HFFc6 (cell line): ENCODE results near the gene P2RY13. TPM values are rescaled to one million over a fixed set of nuclear protein-coding genes. Genes with fewer than 3 reads are reported as not detected.

ENCODE experiments used
- DNase-seq: peaks from one replicate; pipeline ENCODE4 v3.0.0-alpha.2; 2018
- H3K27ac Mint-ChIP-seq: 2 replicates; pipeline ENCODE4 v1.8.0; 2020; ENCODE audit warnings: mild to moderate bottlenecking, mixed read lengths
- H3K27me3 Mint-ChIP-seq: 2 replicates; pipeline ENCODE4 v1.8.0; 2021; ENCODE audit warnings: mild to moderate bottlenecking, moderate library complexity, mixed read lengths; ENCODE audit not compliant: insufficient read depth
- H3K36me3 Mint-ChIP-seq: 2 replicates; pipeline ENCODE4 v1.8.0; 2021; ENCODE audit warnings: low read depth, mixed read lengths
- H3K4me1 Mint-ChIP-seq: 2 replicates; pipeline ENCODE4 v1.8.0; 2020; ENCODE audit warnings: low read depth, mixed read lengths
- H3K4me3 Mint-ChIP-seq: 2 replicates; pipeline ENCODE4 v1.8.0; 2020; ENCODE audit warnings: mild to moderate bottlenecking, moderate library complexity, mixed read lengths
- H3K9me3 Mint-ChIP-seq: 2 replicates; pipeline ENCODE4 v1.8.0; 2020; ENCODE audit warnings: mild to moderate bottlenecking, mixed read lengths
- total RNA-seq, 6 experiments: library from RNA; stranded (reverse); fragmentation: NEBNext Ultra II Directional; extraction: Animal tissue kit (Norgen Biotek cat#: 25700); gene quantifications; 2 replicates in 1 of 6; 3 replicates in 5 of 6; pipeline ENCODE4 v1.2.3, GENCODE V29; 2021
- TF ChIP-seq, protein P1 (sequence below): fragments of 200-600 bp; sonication (generic); IDR thresholded peaks from 2 replicates; pipeline ENCODE4 v1.5.0; 2021; ENCODE audit warnings: antibody characterized with exemption, mild to moderate bottlenecking

Gene P2RY13
- total RNA-seq, 6 experiments from 2014 or later: not detected

DNA sequence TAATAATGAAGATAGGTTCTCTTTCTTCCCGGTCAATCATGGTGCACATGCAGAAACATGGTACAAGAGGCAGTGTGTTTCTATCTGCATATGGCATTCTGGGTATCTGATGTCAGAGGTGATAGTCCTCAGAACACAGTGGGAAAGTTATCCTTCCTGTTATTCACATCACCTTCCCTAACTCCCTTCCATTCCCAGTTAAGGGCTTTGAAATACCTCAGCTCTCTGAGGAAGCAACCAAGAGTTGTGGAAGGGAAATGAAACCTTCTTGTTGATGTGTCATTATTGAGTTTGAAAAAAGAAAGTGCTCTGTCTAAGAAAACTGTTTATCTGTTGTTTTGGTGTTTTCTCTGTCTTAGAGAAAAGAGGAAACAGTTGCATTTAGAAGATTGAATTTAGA lies 21.9 kb upstream of the P2RY13 start:
- Mint-ChIP-seq H3K4me1 (peaks cover 4% of the 10 kb centered on the region), H3K27me3 (peaks cover 3% of the 10 kb centered on the region; the same call in 1 of the 2 replicates), H3K4me3 (no peak overlapping the region), H3K36me3 (no peaks in the 10 kb centered on the region), H3K9me3 (no peaks in the 10 kb centered on the region), H3K27ac (no peak overlapping the region)
- TF ChIP-seq, protein P1, sequence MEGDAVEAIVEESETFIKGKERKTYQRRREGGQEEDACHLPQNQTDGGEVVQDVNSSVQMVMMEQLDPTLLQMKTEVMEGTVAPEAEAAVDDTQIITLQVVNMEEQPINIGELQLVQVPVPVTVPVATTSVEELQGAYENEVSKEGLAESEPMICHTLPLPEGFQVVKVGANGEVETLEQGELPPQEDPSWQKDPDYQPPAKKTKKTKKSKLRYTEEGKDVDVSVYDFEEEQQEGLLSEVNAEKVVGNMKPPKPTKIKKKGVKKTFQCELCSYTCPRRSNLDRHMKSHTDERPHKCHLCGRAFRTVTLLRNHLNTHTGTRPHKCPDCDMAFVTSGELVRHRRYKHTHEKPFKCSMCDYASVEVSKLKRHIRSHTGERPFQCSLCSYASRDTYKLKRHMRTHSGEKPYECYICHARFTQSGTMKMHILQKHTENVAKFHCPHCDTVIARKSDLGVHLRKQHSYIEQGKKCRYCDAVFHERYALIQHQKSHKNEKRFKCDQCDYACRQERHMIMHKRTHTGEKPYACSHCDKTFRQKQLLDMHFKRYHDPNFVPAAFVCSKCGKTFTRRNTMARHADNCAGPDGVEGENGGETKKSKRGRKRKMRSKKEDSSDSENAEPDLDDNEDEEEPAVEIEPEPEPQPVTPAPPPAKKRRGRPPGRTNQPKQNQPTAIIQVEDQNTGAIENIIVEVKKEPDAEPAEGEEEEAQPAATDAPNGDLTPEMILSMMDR: no peak
- DNase-seq: no peak

DNA sequence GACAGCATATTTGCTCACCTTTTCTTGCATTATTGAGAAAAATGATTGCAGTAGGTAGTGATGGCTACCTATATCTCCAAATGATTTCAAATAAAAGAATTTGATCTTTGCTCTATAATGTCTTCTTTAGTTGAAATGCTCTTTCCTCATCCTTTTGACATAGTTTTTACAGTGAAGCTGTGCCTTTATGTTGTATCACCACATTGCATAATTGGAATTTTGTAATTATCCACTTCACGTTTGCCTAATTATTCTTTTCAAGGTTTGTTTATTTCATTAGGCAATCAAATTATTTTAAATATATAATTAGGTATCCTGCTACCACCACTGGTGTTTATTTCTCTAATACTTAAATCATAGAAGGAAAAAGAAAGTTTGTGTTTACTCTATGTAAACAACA lies 21.3 kb upstream of the P2RY13 start:
- DNase-seq: no peak
- Mint-ChIP-seq H3K27ac (no peak overlapping the region), H3K4me3 (no peak overlapping the region), H3K9me3 (no peaks in the 10 kb centered on the region), H3K27me3 (peaks cover 3% of the 10 kb centered on the region; the same call in 1 of the 2 replicates), H3K36me3 (no peaks in the 10 kb centered on the region), H3K4me1 (peaks cover 9% of the 10 kb centered on the region)
- TF ChIP-seq, protein P1: no peak

DNA sequence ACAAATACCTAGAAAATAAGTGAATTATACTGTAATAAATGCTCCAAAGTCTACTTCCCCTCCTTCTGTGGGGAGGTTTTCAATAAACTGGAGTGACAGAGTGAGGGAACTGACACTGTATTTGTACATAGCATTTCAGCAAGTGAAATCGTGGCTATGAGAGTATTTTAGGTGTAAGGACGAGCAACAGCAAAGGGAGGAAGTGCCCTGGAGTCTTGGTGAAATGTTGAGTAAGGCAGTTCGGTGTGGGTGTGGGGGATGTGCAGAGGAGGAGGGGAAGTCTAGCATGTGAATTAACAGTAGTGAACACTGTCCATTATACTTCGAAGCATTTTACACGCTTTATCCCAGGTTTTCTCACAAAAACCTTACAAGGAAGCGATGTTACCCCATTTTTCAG lies 18.1 kb upstream of the P2RY13 start:
- Mint-ChIP-seq H3K9me3 (no peaks in the 10 kb centered on the region), H3K27me3 (peaks cover 3% of the 10 kb centered on the region; the same call in 1 of the 2 replicates), H3K4me1 (peaks cover 11% of the 10 kb centered on the region), H3K27ac (no peak overlapping the region), H3K36me3 (no peaks in the 10 kb centered on the region), H3K4me3 (no peak overlapping the region)
- DNase-seq: no peak
- TF ChIP-seq, protein P1: no peak

DNA sequence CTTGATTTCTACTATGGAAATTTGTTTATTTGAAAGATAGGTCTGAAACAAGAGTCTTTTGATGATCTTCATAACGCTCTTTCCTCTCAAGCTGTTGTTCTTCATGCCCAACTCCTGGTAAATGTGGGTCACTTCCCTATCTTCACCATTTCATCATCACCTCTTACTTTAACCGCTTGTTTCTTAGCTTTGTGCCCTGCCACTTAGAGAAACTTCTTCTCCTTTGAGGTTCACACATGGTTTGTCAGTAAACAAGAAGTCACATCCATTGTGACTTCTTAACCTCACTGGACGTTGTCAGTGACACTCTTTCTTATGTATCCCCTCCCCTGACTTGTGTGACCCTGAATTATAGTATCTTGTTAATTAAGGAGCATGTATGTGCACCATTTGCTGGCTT lies 16.9 kb upstream of the P2RY13 start:
- no peak for DNase-seq
- peaks cover 3% of the 10 kb centered on the region for H3K27me3 Mint-ChIP-seq
- no peak overlapping the region for H3K27ac Mint-ChIP-seq
- H3K36me3 Mint-ChIP-seq: no peaks in the 10 kb centered on the region
- no peaks in the 10 kb centered on the region for H3K9me3 Mint-ChIP-seq
- peak overlapping the region; percentile 79 for H3K4me3 Mint-ChIP-seq
- H3K4me1 Mint-ChIP-seq: peaks cover 11% of the 10 kb centered on the region
- TF ChIP-seq, protein P1: no peak

DNA sequence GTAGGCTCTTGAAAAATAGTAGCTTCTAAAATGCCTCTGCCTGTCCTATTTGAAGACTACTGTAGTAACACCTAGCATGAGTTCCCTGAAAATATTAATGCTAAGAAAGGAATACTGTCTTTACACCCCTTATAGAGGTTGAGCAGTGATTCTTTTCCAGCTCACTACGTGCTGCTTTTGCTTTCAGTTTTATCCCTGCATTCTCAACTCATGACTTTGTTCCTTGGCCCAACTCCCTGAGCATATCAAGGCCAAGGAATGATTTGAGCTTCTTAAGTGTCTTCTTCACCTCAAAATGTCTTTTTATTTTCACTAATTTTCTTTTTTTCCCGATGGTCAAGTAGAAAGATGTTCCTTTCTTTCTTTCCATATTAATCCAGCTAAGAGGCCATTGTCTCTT lies 16.5 kb upstream of the P2RY13 start:
- Mint-ChIP-seq H3K27ac (no peak overlapping the region; the same call in 1 of the 2 replicates), H3K9me3 (no peaks in the 10 kb centered on the region), H3K36me3 (no peaks in the 10 kb centered on the region), H3K27me3 (peaks cover 3% of the 10 kb centered on the region), H3K4me3 (peak overlapping the region; percentile 79), H3K4me1 (peaks cover 11% of the 10 kb centered on the region)
- TF ChIP-seq, protein P1: no peak
- DNase-seq: peak; percentile 55

DNA sequence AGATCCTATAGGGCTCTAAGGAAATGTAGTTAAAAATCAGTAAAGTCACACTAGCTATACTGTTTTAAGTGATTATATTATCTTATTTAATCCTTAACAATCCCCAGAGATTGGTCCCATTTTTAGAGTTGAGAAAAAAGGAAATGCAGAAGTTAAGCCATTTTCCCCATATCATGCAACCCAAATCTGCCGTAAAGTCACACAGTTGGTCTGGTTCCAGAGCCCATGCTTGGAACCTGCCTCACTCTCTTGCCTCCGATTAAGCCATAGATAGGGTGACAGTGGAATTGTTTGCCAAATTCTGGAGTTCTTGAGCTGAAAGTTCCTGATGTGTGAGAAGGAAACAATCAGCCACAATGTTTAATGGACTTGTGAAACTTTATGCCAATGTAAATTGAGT lies 2.3 kb upstream of the P2RY13 start:
- Mint-ChIP-seq H3K36me3 (no peaks in the 10 kb centered on the region), H3K27me3 (no peaks in the 10 kb centered on the region), H3K4me3 (no peak overlapping the region), H3K9me3 (no peaks in the 10 kb centered on the region), H3K4me1 (peaks cover 8% of the 10 kb centered on the region), H3K27ac (no peak overlapping the region)
- TF ChIP-seq, protein P1: no peak
- DNase-seq: no peak
